Subcutaneous adipose tissue (tissue), 4 donors: ENCODE data around the gene RAB11FIP3. TPM values are rescaled to one million over a fixed set of nuclear protein-coding genes. Genes with fewer than 3 reads are reported as not detected.

ENCODE experiments used
- total RNA-seq, 4 donors: library from RNA; depleted of rRNA; stranded (reverse); fragments of >200 nt; gene quantifications; one replicate each; pipeline ENCODE4 v1.1.0, GENCODE V29; 2016
- TF ChIP-seq, protein P1 (sequence below): fragments of 450-650 bp; IDR thresholded peaks from one replicate; pipeline ENCODE4 v1.5.1; 2016; ENCODE audit warnings: low read depth, mild to moderate bottlenecking, control low read depth, antibody characterized with exemption, moderate library complexity

Gene RAB11FIP3
- total RNA-seq, 4 donors from 2014 or later: 10.9 to 35.0 (median 21.0) TPM

GRCh38 chr16:495127-495748 is 69.8 kb downstream of the RAB11FIP3 start:
- TF ChIP-seq, protein P1, sequence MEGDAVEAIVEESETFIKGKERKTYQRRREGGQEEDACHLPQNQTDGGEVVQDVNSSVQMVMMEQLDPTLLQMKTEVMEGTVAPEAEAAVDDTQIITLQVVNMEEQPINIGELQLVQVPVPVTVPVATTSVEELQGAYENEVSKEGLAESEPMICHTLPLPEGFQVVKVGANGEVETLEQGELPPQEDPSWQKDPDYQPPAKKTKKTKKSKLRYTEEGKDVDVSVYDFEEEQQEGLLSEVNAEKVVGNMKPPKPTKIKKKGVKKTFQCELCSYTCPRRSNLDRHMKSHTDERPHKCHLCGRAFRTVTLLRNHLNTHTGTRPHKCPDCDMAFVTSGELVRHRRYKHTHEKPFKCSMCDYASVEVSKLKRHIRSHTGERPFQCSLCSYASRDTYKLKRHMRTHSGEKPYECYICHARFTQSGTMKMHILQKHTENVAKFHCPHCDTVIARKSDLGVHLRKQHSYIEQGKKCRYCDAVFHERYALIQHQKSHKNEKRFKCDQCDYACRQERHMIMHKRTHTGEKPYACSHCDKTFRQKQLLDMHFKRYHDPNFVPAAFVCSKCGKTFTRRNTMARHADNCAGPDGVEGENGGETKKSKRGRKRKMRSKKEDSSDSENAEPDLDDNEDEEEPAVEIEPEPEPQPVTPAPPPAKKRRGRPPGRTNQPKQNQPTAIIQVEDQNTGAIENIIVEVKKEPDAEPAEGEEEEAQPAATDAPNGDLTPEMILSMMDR: no peak

DNA sequence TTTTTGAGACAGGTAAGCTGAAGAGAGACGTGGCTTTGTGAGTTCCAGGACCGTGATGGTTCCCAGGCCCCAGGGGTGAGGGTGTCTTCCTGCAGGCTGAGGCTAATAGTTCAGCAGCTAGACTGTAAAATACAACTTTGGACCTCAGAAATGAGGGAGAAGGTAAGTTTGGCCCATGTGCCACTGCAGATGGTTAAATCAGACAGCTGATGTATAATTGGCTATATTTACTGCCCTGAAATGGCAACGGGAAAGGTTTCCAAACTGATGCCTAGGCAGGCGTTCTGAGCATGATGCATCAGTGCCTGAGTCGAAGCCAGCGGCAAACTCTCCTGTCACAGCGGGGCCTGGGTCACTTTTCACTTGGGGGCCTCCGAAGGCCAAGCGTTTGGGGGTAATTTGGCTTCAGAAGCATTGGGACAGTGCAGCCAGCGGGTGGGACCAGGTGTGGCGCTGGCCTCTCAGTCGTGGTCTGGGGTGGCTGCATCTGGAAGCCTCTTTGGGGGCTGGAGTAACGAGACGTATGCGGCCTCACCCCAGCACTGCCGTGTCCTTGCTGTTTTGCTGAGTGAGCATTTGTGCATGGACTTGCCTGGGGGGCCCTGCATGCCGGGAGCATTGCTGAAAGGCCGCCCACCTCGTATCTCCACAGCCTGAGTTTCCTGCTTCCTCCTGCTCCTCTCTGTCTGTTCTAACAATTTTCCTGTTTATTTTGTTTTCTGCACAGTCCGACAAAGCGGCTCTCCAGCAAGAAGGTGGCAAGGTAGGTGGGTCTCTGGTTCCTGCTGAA is 70.8 kb downstream of the RAB11FIP3 start:
- TF ChIP-seq, protein P1: no peak

GRCh38 chr16:497258-497657 is 71.8 kb downstream of the RAB11FIP3 start:
- TF ChIP-seq, protein P1: no peak

GRCh38 chr16:499924-500323 is 74.5 kb downstream of the RAB11FIP3 start:
- TF ChIP-seq, protein P1: no peak

- TF ChIP-seq, protein P1: no peak
These were observed 75.3 kb downstream of the RAB11FIP3 start for GRCh38 chr16:500709-501108.

GRCh38 chr16:502179-502943 is 76.9 kb downstream of the RAB11FIP3 start:
- TF ChIP-seq, protein P1: no peak
